Measurements from ENCODE around the gene R3HDM2.
A peak's percentile ranks its signal among the peaks of the same experiment; 100 is the strongest.
"Not testable (repeated sequence)": the region's sequence is repeated elsewhere in the genome, so short reads cannot be mapped to it uniquely, and the experiment has no call there.

R3HDM2 gene

GRCh38 chr12:57370696-57371095 is 60.1 kb downstream of the R3HDM2 start:
- DNase-seq, result no peak

GRCh38 chr12:57370072-57370471 is 60.8 kb downstream of the R3HDM2 start:
- no peak for DNase-seq

DNA sequence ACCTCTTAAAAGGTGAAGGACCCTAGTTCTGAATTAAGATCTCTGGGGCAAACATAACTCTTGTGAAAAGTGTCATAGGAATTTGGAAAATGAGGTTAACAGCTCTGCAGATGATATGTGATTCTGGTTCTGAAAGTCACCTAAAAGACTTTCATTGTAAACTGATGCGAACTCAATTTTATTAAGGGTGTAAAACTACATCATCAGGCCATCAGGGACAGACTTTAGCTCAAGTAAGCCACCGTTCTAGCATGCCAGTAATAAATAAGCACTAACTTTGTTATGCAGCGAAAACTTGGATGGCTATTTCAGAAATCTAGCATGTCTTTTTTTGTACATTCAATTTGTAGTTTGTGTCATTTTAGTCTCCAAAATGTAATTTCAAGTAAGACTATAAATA is 61.6 kb downstream of the R3HDM2 start:
- DNase-seq, result no peak

DNA sequence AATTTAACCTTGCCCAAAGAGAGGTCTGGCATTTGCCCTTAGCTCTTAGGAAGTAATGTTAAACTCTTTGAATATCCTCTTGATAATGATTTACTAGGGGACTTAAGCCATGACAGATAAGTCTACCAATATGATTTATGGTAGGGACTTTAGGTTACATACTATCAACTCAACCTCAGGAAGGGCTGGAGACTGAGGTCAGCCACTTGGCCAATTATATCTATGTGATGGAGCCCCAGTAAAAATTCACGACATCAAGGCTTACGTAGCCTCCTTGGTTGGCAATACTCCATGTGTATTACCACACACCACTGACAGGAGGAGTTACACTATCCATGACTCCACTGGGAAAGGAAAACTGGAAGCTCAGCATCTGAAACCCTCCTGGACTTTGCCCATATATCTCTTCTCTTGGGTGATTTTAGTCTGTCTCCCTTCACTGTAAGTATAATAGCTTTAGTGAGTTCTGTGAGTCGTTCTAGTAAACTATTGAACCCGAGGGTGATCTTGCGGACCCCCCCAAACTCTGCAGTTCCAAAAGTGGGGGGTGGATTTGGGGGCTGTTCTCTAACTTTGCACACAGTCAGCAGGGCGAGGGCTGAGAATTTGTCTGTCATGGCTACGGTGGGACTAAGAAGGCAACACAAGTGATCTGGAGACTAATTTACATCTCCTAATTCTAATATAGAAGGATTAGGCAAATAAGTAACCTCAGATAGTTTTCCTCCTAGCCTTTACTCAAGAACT is 62.3 kb downstream of the R3HDM2 start:
- DNase-seq, result no peak

DNA sequence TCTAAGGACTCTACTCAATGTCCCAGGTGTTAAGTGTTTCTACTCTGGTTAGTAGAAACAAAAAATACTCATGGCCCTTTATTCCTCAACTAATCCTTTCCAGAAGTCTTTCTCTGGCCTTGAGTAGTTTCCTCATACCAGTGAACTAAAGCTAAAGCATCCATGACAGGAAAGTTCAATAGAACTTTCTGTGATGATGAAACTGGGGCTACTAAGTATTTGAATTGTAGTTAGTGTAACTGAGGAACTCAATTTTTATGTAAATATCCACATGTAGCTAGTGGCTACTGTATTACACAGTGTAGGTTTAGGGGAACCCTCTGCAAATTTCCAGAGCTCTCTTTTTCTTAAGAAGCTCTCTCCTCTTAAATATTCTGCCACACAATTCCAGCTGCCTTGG is 63.7 kb downstream of the R3HDM2 start:
- DNase-seq, result no peak

- DNase-seq, result no peak
Observed at GRCh38 chr12:57366315-57366714, 64.5 kb downstream of the R3HDM2 start.

GRCh38 chr12:57364156-57364555 is 66.7 kb downstream of the R3HDM2 start:
- not testable (repeated sequence) for DNase-seq

DNA sequence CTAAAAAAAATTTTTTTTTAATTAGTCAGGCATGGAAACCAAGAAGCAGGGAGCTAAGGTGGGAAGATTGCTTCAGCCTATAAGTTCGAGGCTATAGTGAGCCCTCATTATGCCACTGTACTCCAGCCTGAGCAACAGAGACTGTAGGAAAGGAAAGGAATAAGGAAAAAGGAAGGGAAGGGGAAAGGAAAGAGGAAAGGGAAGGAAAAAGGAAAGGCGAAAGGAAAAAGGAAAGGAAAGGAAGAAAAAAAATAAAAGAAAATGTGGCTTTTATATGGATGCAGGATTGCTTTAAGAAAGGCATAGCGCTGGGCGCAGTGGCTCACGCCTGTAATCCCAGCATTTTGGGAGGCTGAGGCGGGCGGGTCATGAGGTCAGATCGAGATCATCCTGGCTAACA is 70.4 kb downstream of the R3HDM2 start:
- DNase-seq, result no peak

GRCh38 chr12:57358646-57359045 is 72.2 kb downstream of the R3HDM2 start:
- no peak for DNase-seq

GRCh38 chr12:57355734-57356133 is 75.1 kb downstream of the R3HDM2 start:
- DNase-seq, result no peak

- no peak for DNase-seq
Observed at GRCh38 chr12:57352166-57352565, 78.7 kb downstream of the R3HDM2 start.

DNA sequence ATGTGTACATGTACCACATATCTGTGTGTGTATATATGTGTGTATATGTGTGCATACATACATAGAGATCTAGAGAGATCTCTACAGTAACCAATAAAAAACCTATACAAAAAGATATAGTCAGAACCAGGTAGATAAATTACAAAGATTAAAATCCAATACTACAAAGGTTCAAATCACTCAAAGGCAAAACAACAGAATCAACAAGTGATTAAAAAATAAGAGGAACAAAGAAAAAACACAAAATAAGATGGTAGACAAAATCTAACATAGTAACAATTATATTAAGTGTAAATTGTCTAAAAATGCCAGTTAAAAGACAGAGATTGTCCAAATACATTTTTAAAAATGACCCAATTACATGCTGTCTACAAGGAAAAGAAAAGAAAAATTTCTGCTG is 83.6 kb downstream of the R3HDM2 start:
- no peak for DNase-seq

DNA sequence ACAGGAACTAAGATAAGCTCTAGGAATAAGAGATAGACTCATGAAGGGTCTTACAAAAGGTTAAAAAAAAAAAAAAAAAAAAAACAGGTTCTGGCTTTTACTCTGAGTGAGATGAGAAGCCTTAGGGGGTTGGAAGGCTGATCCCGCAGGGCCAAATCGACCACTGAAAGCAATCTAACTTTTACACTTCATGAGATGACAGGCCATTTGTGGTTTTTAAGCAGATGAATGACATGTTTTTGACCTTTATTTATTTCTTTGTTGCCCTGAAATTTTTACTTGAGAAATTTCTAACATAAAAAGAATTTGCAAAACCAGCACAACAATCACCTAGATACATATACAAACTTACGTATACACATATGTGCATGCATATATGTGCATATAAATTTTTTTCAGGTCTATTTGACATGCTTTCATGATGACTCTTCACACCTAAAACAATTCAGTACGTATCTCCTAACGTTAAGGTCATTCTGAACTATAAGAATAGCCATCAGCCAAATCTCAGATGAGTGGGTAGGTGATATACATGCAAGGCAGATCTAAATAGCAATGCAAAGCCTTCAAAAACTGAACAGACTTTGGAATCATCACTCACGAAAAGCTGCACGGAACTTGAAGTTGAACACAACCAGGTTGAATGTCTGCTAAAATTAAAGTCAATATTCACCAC is 87.0 kb downstream of the R3HDM2 start:
- DNase-seq, result no peak

- no peak for DNase-seq
Observed at GRCh38 chr12:57342207-57342691, 88.6 kb downstream of the R3HDM2 start.

DNA sequence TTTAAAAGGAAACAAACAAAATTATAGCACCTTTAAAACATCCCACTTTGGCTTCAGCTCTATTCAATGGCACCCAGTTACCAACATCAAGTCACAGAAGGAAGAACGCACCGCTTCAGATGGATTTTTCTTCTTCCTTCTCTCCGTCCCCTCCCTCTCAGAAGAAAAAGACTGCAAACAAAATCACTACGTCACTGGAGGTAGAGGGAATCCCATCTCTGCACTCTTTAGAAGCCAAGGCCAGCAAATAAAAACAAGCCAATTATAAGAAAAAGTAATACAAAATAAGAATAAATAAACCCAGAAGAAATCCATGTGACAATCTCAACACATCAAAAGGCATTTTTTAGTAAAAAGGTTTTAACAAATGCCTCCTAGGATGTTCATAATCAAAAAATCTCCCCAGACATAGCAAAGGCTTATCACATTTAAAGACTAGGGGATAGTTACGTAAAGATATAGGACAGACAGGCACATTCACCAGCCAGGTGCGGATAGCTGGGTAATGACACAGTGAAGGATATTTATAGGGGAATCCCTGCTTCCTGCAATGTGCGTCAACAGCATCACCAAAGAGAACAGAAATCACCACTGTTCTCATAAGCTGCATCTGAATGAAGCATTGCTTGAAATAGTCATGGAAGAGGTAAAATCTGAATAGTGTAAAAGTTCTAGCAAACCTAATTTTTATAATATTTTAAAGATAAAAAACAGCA is 89.4 kb downstream of the R3HDM2 start:
- DNase-seq, result no peak

GRCh38 chr12:57340104-57340503 is 90.7 kb downstream of the R3HDM2 start:
- peak; percentile 19 for DNase-seq

- DNase-seq, result not testable (repeated sequence)
Observed at GRCh38 chr12:57336299-57336698, 94.5 kb downstream of the R3HDM2 start.

GRCh38 chr12:57334219-57334618 is 96.6 kb downstream of the R3HDM2 start:
- no peak for DNase-seq

- no peak for DNase-seq
Observed at GRCh38 chr12:57332646-57333312, 98.1 kb downstream of the R3HDM2 start.

DNA sequence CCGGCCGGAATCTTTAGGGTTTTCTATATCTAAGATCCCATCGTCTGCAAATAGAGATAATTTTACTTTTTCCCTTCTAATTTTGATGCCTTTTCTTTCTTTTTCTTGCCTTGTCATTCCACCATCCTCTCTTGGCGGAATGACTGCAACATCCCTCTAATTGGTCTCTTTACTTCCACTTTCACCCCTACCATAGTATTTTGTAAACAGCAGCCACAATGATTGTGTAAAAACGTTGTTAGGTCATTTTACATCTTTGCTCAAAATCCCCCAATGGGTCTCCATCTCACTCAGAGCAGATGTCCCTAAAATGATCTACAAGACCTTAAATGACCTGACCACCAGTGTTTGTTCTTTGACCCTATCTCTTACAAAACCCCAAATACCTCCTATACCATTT is 99.9 kb downstream of the R3HDM2 start:
- DNase-seq, result no peak

DNA sequence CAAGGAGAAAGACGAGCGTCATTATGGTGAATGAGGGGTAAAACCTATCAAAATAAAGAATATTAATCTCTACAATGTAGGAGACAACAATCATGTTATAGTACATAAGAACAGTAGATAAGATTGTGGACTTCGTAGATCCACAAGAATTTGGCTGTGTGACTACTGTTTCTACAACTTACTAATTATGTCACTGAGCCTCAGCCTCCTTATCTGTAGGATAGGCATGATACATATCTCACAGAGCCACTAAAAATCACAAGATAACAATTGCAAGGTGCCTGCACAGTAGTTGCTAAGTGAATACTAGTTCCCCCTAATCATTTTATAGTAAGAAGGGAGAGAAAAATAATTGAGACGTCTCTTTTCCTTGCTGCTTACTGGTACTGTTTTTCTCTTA is 101.6 kb downstream of the R3HDM2 start:
- no peak for DNase-seq

DNA sequence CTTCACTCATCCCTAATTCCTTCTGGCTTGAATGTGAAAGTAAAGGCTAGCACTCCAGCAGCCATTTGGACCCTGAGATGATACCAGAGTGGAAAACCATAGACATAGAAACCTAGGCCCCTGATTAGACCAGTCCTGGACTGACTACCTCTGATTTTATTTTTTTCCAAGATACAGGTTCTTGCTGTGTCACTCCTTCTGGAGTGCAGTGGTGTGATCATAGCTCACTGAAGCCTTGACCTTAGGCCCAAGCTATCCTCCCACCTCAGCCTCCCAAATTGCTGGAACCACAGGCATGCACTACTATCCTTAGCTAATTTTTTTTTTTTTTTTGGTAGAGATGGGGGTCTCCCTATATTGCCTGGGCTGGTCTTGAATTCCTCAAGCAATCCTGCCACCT is 105.4 kb downstream of the R3HDM2 start:
- no peak for DNase-seq

DNA sequence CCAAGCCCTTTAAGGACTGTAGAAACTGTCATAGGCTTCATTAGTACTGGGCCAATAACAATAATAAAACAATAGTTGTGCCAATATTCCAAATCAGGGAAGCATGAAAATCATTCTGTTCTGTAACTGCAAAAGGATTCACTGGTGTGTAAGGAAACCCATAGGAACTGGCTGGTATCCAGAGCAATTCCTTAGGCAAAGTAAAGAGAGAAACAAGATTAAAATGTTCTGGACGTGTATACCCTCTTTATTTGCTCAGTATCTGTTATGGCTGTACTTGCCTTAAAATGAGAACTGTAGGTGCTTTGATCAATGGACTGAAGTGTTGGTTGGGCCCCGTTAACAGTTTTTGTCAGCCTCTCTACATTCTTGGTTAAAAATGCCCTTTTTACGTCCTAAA is 107.4 kb downstream of the R3HDM2 start:
- DNase-seq, result no peak
